Measurements from ENCODE around the gene SESTD1. TPM values are rescaled to one million over a fixed set of nuclear protein-coding genes. Genes with fewer than 3 reads are reported as not detected.
"Not testable (repeated sequence)": the region's sequence is repeated elsewhere in the genome, so short reads cannot be mapped to it uniquely, and the experiment has no call there.

SESTD1 gene
- total RNA-seq, 2 experiments from 2014 or later, result 3.2 to 21.4 TPM

GRCh38 chr2:179096090-179096489, 168.5 kb downstream of the SESTD1 start:
- POLR2A ChIA-PET, result interaction anchor here (0.7 to 3.4 kb wide), 4 partner anchors 10 to 592 kb away, joined by 3 to 16 read pairs (median 4); no protein-coding TSS in a partner anchor
- Histone ChIP-seq H2AFZ (ENCODE audit: low read length) (peak overlapping the region; percentile 52; the same call in 1 of the 2 replicates), H4K20me1 (ENCODE audit: insufficient read depth, low read length) (no peaks in the 10 kb centered on the region), H3K4me1 (ENCODE audit: insufficient read depth, low read length, poor library complexity, severe bottlenecking) (peaks cover 46% of the 10 kb centered on the region), H3K9me3 (ENCODE audit: low read length) (0 out of 2 replicates have a peak, but pooled peaks cover 3% of the 10 kb centered on the region), H3K4me3 (ENCODE audit: low read depth, low read length, poor library complexity, severe bottlenecking) (peak overlapping the region; percentile 12), H3K9me2 (ENCODE audit: insufficient read depth, low read length) (no peaks in the 10 kb centered on the region), H3K4me2 (ENCODE audit: low read length) (peak overlapping the region; percentile 59), H3K27ac (ENCODE audit: low read depth, low read length, poor library complexity, severe bottlenecking) (peak overlapping the region; percentile 56), H3K79me2 (ENCODE audit: insufficient read depth, low read depth, low read length) (no peaks in the 10 kb centered on the region), H3K36me3 (ENCODE audit: insufficient read depth, low read length) (no peaks in the 10 kb centered on the region; the same call in 1 of the 2 replicates)
- CTCF ChIA-PET (ENCODE audit: unreplicated experiment), result interaction anchor here (0.9 kb wide), 1 partner anchor 11 kb away, joined by 3 read pairs; no protein-coding TSS in a partner anchor
- intact Hi-C loops (cut with micrococcal nuclease; ENCODE audit: unreplicated experiment), result loop anchor here (5.0 kb wide), 1 partner anchor 64 kb away; no protein-coding TSS in a partner anchor
- TF ChIP-seq CTCF (conservative IDR thresholded peaks at IDR 0.05; ENCODE audit: low read length) (no peak), EZH2phosphoT487 (IDR thresholded peaks at IDR 0.05; ENCODE audit: borderline replicate concordance, low read depth, low read length) (no peak)
- BruUV-seq (replicated peaks), result no TSS peak
- DNase-seq (ENCODE audit: low spot score), result peak; percentile 83

DNA sequence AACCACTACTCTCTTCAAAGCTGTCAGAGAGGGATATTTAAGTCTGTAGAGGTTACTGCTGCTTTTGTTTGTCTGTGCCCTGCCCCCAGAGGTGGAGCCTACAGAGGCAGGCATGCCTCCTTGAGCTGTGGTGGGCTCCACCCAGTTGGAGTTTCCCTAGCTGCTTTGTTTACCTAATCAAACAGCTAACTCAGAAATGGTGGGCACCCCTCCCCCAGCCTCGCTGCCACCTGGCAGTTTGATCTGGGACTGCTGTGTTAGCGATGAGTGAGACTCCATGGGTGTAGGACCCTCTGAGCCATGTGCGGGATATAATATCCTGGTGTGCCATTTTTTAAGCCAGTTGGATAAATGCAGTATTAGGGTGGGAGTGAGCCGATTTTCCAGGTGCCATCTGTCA, 171.7 kb downstream of the SESTD1 start:
- POLR2A ChIA-PET; H2AFZ ChIP-seq (ENCODE audit: low read length); CTCF ChIA-PET (ENCODE audit: unreplicated experiment); DNase-seq (ENCODE audit: low spot score); H3K79me2 ChIP-seq (ENCODE audit: insufficient read depth, low read depth, low read length); H3K27ac ChIP-seq (ENCODE audit: low read depth, low read length, poor library complexity, severe bottlenecking); H4K20me1 ChIP-seq (ENCODE audit: insufficient read depth, low read length); H3K36me3 ChIP-seq (ENCODE audit: insufficient read depth, low read length); H3K9me3 ChIP-seq (ENCODE audit: low read length); BruUV-seq (replicated peaks); H3K4me3 ChIP-seq (ENCODE audit: low read depth, low read length, poor library complexity, severe bottlenecking); H3K9me2 ChIP-seq (ENCODE audit: insufficient read depth, low read length); H3K4me2 ChIP-seq (ENCODE audit: low read length); intact Hi-C loops (cut with micrococcal nuclease; ENCODE audit: unreplicated experiment): not testable (repeated sequence)
- peaks cover 37% of the 10 kb centered on the region for H3K4me1 ChIP-seq (ENCODE audit: insufficient read depth, low read length, poor library complexity, severe bottlenecking)

DNA sequence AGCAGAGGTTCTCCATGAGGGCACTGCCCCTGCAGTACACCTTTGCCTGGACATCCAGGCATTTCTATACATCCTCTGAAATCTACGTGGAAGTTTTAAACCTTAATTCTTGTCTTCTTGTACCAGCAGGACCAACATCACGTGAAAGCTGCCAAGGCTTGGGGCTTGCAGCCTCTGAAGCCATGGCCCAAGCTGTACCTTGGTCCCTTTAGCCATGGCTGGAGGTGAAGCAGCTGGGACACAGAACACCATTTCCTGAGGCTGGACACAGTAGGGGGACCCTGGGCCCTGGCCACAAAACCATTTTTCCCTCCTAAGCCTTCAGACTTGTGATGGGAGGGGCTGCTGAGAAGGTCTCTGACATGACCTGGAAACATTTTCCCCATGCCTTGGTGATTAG, 181.9 kb downstream of the SESTD1 start:
- Histone ChIP-seq H3K27ac (ENCODE audit: low read depth, low read length, poor library complexity, severe bottlenecking) (no peak overlapping the region), H3K4me3 (ENCODE audit: low read depth, low read length, poor library complexity, severe bottlenecking) (no peak overlapping the region), H3K36me3 (ENCODE audit: insufficient read depth, low read length) (no peaks in the 10 kb centered on the region), H4K20me1 (ENCODE audit: insufficient read depth, low read length) (no peaks in the 10 kb centered on the region), H3K4me1 (ENCODE audit: insufficient read depth, low read length, poor library complexity, severe bottlenecking) (no peaks in the 10 kb centered on the region), H3K9me2 (ENCODE audit: insufficient read depth, low read length) (no peaks in the 10 kb centered on the region), H3K4me2 (ENCODE audit: low read length) (no peak overlapping the region), H3K9me3 (ENCODE audit: low read length) (no peaks in the 10 kb centered on the region), H3K79me2 (ENCODE audit: insufficient read depth, low read depth, low read length) (no peaks in the 10 kb centered on the region), H2AFZ (ENCODE audit: low read length) (no peak overlapping the region)
- ChIA-PET CTCF (ENCODE audit: unreplicated experiment) (no interaction called here), POLR2A (interaction anchor here (1.0 kb wide), 1 partner anchor 33 kb away, joined by 3 read pairs; the partner anchor contains the start of gene CCDC141)
- BruUV-seq (replicated peaks), result no TSS peak
- no peak for DNase-seq (ENCODE audit: low spot score)
- TF ChIP-seq CTCF (conservative IDR thresholded peaks at IDR 0.05; ENCODE audit: low read length) (no peak), EZH2phosphoT487 (IDR thresholded peaks at IDR 0.05; ENCODE audit: borderline replicate concordance, low read depth, low read length) (no peak)
- intact Hi-C loops (cut with micrococcal nuclease; ENCODE audit: unreplicated experiment), result no loop called here
